ENCODE measurements around the gene NUP62.

DNA sequence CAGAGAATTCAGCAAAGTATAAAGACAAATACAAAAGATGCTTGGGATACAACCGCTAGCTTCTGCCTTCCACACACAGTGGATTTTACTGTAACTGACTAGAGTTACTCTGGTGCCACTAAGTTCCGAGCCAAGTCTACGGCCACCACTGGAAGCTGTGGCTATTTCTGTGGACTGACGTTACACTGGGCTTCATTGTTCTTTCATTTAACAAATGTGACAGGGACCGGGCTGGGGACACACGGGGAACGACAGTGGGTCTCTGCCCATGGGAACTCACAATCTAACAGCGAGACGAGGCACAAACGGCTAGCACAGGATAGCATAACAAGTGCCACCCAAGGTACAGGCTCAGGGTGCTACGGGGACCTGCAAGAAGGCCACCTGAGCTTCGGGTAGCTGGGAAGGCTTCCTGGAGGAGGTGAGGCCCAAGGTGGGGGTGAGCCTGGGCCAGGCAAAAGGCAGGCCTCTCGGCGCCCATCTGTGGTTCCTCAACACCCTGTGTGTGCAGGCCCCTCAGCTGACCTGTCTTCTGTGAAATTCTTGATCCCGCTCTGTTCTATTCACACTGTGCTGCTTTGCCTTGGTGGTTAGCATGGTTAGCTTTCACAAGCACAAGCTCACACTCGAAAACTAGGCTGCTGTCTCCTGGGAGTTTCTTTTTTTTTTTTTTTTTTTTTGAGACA is 22.3 kb downstream of the NUP62 start:
- no peak; the same call in 1 of the 2 replicates for TF ChIP-seq POLR2AphosphoS5 (IDR thresholded peaks at IDR 0.05; ENCODE audit: low read depth)
- TF ChIP-seq, protein P1, sequence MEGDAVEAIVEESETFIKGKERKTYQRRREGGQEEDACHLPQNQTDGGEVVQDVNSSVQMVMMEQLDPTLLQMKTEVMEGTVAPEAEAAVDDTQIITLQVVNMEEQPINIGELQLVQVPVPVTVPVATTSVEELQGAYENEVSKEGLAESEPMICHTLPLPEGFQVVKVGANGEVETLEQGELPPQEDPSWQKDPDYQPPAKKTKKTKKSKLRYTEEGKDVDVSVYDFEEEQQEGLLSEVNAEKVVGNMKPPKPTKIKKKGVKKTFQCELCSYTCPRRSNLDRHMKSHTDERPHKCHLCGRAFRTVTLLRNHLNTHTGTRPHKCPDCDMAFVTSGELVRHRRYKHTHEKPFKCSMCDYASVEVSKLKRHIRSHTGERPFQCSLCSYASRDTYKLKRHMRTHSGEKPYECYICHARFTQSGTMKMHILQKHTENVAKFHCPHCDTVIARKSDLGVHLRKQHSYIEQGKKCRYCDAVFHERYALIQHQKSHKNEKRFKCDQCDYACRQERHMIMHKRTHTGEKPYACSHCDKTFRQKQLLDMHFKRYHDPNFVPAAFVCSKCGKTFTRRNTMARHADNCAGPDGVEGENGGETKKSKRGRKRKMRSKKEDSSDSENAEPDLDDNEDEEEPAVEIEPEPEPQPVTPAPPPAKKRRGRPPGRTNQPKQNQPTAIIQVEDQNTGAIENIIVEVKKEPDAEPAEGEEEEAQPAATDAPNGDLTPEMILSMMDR (conservative IDR thresholded peaks at IDR 0.05; ENCODE audit: low read depth in 2 of 2) = no peak
- no peak for TF ChIP-seq EZH2 (IDR thresholded peaks at IDR 0.05; ENCODE audit: low read depth, unreplicated experiment)
- no peak for TF ChIP-seq EZH2phosphoT487 (IDR thresholded peaks at IDR 0.05; ENCODE audit: unreplicated experiment)
- TF ChIP-seq, protein P2, sequence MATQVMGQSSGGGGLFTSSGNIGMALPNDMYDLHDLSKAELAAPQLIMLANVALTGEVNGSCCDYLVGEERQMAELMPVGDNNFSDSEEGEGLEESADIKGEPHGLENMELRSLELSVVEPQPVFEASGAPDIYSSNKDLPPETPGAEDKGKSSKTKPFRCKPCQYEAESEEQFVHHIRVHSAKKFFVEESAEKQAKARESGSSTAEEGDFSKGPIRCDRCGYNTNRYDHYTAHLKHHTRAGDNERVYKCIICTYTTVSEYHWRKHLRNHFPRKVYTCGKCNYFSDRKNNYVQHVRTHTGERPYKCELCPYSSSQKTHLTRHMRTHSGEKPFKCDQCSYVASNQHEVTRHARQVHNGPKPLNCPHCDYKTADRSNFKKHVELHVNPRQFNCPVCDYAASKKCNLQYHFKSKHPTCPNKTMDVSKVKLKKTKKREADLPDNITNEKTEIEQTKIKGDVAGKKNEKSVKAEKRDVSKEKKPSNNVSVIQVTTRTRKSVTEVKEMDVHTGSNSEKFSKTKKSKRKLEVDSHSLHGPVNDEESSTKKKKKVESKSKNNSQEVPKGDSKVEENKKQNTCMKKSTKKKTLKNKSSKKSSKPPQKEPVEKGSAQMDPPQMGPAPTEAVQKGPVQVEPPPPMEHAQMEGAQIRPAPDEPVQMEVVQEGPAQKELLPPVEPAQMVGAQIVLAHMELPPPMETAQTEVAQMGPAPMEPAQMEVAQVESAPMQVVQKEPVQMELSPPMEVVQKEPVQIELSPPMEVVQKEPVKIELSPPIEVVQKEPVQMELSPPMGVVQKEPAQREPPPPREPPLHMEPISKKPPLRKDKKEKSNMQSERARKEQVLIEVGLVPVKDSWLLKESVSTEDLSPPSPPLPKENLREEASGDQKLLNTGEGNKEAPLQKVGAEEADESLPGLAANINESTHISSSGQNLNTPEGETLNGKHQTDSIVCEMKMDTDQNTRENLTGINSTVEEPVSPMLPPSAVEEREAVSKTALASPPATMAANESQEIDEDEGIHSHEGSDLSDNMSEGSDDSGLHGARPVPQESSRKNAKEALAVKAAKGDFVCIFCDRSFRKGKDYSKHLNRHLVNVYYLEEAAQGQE (IDR thresholded peaks at IDR 0.05; ENCODE audit: unreplicated experiment) = no peak
- no peak for TF ChIP-seq ZNF114 (CRISPR knock-in tag; IDR thresholded peaks at IDR 0.05)
- TF ChIP-seq ZNF331 (CRISPR knock-in tag; IDR thresholded peaks at IDR 0.05; ENCODE audit: low read depth) = no peak
- TF ChIP-seq STAT1 (IDR thresholded peaks at IDR 0.05; ENCODE audit: unreplicated experiment) = no peak
- no peak for TF ChIP-seq ETS1 (IDR thresholded peaks at IDR 0.05)
- TF ChIP-seq JUNB (IDR thresholded peaks at IDR 0.05; ENCODE audit: unreplicated experiment) = no peak
